HG02973 (cell line): Measurements from ENCODE around the gene KCNQ4.

ENCODE experiments used
- ATAC-seq: cut with Tn5 transposase; IDR thresholded peaks from one replicate; pipeline ENCODE4 v1.9.1; 2021; ENCODE audit warnings: moderate library complexity; ENCODE audit not compliant: unreplicated experiment

The KCNQ4 gene

DNA sequence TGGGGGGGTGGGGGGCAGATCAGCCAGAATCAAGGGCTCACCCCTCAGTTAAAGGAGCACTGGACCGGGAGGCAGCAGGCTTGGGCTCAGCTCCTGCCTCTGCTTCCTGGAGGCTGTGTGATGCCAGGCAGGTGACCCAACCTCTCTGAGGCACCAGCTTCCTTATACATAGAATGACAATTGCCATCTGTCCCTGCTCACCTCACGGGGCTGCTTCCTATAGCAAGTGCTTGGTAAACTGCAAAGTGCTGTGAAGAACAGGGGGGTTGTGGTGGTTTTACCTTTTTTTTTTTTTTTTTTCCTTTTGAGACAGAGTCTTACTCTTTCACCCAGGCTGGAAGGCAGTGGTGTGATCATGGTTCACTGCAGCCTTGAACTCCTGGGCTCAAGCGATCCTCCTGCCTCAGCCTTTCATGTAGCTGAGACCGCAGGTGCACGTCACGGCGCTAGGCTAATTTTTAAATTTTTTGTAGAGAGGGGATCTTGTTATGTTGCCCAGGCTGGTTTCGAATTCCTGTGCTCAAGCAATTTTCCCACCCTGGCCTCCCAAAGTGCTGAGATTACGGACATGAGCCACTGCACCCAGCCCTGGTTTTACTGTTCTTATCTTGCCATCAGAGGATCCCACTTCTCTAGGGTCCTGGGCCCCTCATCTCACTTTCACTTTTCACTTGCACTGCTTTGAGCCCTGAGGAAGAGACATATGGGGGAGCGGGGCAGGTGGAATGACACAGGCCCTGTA is 11.6 kb downstream of the KCNQ4 start:
- no peak for ATAC-seq

DNA sequence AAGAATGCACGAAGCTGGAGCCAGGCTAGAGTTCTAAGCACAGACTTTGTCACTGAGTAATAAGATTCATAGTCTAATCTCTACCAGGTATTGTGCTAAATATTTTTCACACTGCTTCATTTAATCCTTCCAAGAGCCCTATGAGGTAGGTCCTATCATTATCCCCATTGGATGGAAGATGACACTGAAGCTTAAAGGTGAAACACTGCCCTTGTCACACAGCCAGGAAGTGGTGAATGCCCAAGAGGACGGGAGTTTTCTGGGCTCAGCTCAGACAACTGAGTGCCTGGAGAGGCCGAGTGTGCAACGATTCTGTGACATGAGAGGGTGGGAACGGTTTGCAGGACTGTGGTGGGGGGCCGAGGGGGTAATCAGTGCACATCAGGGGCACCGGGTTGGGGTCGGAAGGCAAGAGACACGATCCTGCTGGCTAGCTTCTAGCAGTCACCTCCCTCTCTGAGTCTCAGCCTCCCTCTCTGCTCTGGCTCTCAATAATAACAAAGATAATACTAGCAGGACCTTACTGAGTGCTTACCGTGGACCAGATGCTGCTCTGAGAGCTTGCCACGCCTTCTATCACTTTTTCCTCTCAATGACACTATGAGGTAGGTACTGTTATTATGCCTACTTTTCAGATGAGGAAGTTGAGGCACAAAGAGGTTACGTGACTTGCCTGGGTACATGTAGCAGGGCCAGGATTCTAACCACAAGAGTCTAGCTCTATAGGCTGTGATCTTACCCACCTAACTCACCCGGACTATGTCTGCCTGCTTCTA is 12.4 kb downstream of the KCNQ4 start:
- no peak for ATAC-seq

DNA sequence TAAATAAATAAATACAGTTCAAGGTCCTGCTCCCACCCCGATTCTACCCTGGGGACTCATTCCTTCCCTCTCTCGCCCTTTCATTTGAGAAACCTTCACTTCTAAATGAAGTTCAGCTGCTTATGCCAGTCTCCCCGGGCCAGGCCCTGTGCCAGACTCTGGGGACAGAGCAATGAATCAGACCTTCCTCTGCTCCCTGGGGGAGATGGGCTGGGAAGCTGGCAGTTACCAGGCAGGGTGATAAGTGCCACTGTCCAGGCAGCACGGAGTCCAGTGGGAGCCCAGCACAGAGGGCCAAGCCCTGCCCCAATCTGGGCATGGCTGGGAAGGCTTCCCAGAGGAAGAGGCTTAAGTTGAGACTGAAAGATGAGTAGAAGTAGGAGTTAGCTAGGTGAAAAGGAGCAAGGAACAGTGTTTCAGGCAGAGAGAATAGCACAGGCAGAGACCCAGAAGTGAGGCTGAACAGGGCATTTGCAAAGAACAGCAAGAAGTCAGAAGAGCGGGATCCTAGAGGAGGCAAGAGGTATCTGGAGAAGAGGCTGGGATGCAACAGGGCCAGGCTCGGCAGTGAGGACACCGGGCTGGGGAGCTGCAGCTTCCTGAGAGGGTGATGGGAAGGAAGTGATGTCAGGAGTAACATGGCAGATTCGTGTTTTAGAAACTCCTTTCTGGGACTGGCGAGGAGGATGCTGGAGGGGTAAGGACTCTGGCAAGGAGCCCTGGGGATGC is 13.5 kb downstream of the KCNQ4 start:
- no peak for ATAC-seq

GRCh38 chr1:40797668-40798010 is 14.1 kb downstream of the KCNQ4 start:
- ATAC-seq, result no peak

GRCh38 chr1:40798366-40799281 is 15.0 kb downstream of the KCNQ4 start:
- ATAC-seq, result no peak

DNA sequence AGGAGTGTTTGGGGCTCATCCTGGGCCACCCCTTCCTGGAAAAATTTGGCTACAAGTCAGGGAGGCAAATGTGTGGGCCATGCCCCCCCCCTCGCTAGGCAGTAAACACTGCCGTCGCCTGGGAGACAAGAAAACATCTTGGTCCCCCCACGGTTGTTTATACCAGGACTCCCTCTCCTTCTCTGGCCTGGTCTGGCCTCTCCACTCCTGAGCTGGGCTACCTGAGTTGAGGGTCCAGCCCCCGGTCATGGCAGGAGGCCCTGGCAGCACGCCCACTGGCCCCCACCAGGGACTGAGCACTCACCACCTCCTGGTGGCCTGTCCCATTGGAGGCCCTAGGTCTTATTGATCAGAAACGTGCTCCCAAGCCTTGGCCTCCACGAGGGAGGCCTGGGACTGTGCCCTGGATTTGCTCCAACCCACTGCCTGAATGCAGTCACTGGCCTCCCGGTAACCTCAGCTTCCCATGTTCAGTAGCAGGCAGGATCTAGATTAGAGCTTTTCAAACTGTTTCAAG is 15.8 kb downstream of the KCNQ4 start:
- no peak for ATAC-seq

DNA sequence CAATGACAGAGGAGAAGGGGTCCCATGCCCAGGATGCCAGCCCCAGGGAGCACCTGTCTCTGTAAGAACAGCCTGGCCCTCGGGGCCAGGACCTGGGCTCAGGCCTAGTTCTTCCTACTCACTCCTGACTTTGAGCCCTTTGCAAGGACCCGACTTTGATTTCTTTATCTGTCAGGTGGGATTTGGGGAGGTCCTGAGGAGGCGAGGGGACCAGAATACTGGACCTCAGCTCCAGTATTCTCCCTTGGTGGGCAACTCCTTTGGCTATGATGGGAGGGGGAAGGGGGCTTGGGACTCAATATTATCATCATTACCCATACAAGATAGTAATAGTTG is 18.1 kb downstream of the KCNQ4 start:
- no peak for ATAC-seq

GRCh38 chr1:40802078-40802741 is 18.6 kb downstream of the KCNQ4 start:
- no peak for ATAC-seq

GRCh38 chr1:40802742-40803113 is 19.1 kb downstream of the KCNQ4 start:
- ATAC-seq, result no peak

GRCh38 chr1:40803447-40803846 is 19.9 kb downstream of the KCNQ4 start:
- ATAC-seq, result no peak

GRCh38 chr1:40803902-40804301 is 20.3 kb downstream of the KCNQ4 start:
- no peak for ATAC-seq

- no peak for ATAC-seq
These were observed 22.7 kb downstream of the KCNQ4 start for GRCh38 chr1:40806240-40806639.

- ATAC-seq, result no peak
These were observed 23.4 kb downstream of the KCNQ4 start for GRCh38 chr1:40806731-40807695.

DNA sequence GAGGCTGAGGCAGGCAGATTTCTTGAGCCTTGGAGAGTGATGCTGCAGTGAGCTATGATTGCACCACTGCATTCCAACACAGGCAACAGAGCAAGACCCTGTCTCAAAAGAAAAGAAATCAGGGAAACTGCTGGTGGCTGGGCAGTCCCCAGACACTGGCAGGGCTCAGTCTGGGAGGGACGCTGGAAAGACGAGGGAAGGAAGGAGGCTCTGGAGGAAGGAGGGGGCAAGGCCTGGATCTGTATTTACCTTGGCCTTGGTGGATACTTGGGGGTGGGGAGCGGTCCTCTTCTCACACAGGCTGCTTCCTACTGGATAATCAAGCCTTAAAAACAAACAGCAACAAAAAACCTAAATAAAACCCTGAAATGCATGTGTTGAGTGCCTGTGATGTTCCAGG is 24.4 kb downstream of the KCNQ4 start:
- ATAC-seq, result no peak

- ATAC-seq, result no peak
These were observed 24.9 kb downstream of the KCNQ4 start for GRCh38 chr1:40808444-40808843.

GRCh38 chr1:40808909-40809308 is 25.3 kb downstream of the KCNQ4 start:
- ATAC-seq, result no peak

GRCh38 chr1:40810927-40811326 is 27.3 kb downstream of the KCNQ4 start:
- no peak for ATAC-seq

- ATAC-seq, result no peak
These were observed 31.8 kb downstream of the KCNQ4 start for GRCh38 chr1:40815420-40815819.

GRCh38 chr1:40817791-40818263 is 34.2 kb downstream of the KCNQ4 start:
- ATAC-seq, result no peak
